C1 segment of cervical spinal cord (tissue), 14 donors: ENCODE results near the gene RAI2.

Experiments
- DNase-seq, 14 donors: peaks; one replicate each; lab custom pipeline; 2025; lab: John Stamatoyannopoulos, UW

RAI2 gene

GRCh38 chrX:17860811-17861488 is at the start of gene RAI2:
Gene RAI2, minus strand, starts transcription at chrX:17861298. Its CDS starts 59,288 bp downstream, at chrX:17802010.
- peak in 2 of 14 donors; percentile 9 to 15 for DNase-seq

GRCh38 chrX:17888421-17888820 is 27.3 kb upstream of the RAI2 start:
- DNase-seq = no peak

DNA sequence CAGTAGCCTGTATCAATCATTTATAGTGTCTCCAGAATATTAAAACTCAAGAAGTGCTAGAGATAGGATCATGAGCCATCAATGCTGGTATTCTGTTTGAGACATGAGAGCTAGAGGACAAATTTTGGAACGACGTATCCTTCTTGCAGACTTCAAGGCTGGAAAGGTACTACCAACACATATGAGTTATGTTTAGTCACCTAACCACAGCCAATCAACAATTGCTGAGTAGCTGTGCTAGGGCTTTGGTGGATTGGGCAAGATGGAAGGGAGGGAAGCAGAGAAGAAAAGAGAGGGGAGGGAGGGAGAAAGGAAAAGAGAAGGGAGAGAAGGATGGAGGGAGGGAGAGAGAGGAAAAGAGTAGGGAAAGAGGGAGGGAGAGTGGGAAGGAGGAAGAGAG is 21.6 kb upstream of the RAI2 start:
- no peak for DNase-seq

- no peak for DNase-seq
Measured at GRCh38 chrX:17878028-17878670, 17.1 kb upstream of the RAI2 start.

DNA sequence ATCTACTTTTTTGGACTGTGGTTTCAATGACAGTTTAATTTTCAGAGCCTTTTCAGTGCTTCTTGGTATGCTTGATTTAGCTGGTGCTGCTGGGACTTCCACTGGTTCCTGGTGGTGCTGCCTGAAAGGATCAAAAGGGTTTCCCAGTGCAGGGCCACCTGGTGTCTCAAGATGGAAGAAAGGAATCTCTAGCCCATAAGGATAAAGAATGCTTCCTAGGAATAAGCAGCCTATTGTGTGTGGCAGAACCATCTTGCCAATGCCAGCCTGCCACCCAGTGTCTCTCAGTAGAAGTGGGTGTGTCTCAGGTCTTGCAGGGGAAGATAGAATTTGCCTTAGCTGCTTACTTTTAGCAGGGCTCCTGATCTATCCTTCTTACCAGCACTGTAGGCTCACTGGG is 15.0 kb upstream of the RAI2 start:
- DNase-seq = no peak

GRCh38 chrX:17869580-17869979 is 8.5 kb upstream of the RAI2 start:
- no peak for DNase-seq

DNA sequence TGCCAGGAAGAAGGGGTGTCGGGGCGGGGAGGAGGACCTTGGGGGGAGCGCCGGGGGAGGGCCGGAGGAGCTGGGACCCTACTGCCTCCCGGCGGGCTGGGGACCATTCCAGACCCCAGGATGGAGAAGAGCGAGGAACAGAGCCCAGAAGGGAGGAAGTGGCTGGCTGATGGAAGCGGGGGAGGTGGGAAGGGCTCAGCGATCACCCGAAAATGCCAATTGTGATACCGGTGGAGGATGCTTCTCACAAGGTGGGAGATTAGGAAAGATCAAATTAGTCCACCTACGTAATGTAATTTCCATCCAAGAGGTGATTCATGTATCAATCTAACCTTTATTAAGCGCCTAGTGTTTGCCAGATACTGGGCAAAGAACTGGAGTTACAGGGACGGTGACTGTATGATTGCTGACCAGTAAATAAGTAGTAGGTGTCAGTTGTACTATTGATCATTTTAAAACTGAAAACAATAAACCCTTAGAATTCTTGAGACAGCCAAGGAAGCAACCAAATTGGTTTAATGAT is 452 bp upstream of the RAI2 start:
- no peak for DNase-seq

DNA sequence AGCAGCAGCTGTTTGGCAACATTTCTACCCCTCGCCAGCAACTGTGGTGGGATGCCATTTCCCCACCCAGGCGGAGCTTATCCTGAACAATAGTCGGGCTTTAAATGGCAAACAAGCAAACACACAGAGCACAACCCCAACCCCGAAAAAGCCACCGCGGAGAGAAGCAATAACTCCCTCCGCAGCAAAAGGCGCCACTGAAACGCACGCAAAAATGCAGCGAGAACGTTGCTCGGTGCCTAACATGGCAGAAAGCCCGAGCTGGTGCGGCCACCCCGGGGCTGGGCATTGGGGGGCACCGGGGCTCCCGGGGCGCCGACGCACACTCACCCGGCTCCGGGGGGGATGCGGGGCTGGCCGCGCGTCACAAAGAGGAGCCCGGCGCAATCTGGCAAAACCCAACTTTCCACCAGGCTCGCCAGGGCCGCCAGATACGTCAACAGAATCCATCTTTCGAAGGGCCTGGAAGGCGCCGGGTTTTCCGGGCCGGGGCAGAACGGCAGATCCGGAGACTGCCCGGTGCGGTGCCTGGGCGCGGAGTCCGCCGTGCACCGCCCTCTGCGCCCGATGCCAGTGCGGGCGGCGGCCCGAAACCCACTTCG is 818 bp downstream of the RAI2 start:
- DNase-seq = peak in 1 of 14 donors; percentile 37

DNA sequence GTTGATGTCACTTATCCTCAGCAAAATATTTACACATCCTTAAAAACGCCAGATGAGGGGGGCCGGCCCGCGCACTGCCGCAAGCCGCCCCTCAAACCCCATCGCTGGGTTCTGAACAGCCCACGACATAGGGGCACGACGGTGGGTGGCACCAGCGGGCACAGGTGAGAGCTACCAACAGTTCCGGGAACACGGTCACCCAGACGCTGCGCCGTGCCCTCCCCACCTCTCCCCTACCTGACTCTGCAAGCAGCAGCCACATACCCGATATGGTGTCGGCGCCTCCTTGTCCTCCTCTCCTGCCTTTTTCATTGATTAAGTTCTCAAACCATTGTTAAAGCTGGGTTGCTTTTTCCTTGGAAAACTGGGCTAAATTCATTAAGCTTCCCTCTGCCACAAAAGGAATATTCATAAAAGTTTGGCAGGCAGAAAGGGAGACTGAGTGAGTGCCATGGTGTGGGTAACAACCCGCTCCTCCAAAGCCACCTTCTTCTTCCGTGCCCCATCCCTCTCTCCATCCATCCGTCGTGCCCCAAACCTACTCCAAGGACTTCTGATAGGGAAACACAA is 1.4 kb downstream of the RAI2 start:
- DNase-seq = peak in 1 of 14 donors; percentile 33

GRCh38 chrX:17854531-17854930 is 6.6 kb downstream of the RAI2 start:
- peak in 1 of 14 donors; percentile 11 for DNase-seq

GRCh38 chrX:17854069-17854468 is 7.0 kb downstream of the RAI2 start:
- DNase-seq = no peak

DNA sequence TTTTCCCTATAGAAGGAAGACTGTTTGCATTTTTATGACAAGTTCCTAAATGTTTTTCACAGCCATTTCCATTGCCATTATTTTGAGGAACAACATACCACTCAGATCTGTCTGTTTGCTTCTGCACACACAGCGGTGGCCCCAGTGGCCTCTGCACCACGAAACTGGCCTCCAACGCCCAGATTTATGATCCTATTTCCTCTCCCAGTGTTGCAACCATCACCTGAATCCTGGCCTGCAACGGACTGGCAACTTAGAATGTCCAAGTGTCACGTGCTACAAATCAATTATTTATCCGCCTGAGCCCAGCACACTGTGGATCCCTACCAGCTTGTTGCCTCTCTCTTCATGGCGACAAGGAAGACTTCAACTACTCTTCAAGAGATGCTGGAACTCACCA is 9.2 kb downstream of the RAI2 start:
- no peak for DNase-seq

DNA sequence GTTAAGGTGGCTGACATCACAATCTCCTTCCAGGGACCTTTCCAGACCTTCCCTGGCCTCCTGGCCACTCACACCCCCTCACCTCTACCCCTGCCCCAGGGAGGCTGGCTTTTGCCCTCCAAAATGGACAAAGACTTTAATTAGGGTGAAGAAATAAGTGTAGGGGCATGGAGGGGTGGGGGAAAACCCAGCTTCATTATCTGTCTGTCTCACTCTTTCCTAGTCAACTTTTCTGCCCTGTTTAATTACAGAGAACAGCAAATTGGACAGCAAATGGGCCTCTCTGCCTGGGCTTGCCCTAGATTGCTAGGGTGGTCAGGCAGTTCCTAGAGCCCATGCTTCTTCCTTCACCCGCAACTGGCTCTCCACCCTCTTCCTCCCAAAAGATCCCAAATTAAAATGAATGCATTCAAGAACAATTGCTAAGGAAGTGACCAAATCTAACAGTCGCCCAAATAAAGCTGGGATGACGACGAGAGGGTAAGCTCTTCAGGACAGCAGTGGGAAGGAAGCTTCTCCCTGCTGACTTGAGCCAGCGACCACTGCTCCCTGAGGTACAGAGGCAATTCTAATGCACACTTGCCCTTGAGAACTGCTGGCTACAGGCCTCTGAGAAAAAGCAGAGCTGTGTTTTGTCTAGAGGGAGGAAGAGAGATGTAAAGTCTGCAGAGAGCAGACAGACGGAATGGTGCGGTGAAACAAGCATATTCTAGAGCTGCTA is 12.4 kb downstream of the RAI2 start:
- no peak for DNase-seq

DNA sequence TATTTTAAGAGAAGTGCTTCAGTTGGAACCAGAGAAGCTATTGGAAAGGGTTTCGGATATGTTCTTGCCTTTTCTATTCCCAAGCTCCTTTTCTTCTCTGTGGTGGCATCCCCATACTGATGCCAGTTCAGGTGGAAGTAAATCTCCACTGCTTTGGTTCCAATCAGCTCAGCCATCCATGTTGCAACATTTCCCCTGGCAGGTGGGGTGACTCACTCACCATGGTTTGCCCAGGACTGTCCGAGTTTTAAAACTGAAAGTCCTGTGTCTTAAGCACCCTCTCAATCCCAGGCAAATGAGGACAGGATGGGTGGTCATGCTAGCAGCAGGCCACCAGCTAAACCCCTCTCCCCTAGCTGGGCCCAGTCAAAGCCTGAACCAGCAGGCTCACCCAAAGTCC is 15.1 kb downstream of the RAI2 start:
- peak in 1 of 14 donors; percentile 53 for DNase-seq

DNA sequence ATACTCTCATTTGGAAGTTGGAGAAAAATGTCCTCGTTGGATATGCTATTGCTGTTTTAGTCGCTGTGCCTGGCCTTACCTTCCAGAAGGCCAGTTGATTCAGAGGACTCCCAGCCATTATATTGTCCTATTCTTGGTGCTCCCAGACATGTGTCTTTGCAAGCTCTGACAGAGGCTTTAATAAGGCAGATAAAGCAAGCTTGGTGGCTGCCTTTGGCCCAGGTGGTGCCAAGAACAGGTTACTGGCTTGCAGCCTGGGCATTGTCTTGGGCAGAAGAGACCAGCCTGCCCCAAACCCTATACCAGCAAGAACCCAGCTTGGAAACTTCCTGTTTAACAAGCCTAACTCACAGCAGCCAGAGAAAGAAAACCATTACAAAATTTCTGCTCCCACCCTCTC is 16.9 kb downstream of the RAI2 start:
- peak in 1 of 14 donors; percentile 41 for DNase-seq

DNA sequence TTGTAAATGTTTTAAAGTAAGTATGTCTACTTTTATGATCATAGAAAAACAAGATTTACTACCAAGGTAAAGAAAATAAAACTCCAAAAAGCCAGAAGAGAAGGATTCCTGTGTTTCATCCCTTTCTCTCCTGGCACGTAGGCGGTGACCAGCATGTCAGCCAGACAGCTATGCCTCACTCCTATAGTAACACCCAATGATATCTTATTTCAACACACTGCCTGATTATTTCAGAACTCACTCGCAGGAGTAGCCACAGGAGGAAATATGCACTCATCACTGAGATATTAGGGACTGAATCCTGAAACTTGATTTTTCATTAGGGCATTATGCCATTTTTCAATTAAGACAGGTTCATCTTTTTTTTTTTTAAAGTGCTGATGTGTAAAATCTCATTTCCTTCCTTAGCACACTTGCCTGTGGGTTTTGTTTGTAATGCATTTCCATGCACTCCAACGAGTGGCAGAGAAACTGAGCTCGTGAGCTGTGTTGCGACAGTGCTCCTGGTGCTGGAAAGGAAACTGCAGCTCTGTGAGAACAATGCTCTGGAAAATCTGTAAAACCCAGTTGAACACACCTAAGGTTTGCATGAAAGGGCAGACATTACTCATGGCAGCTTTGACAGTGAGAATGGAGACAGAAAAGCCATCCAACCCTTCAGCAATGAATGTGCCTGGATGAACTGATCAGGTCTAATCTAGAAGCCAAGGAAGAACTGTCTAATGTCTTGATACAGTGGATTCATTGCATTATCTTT is 18.2 kb downstream of the RAI2 start:
- no peak for DNase-seq

GRCh38 chrX:17839269-17839668 is 21.8 kb downstream of the RAI2 start:
- DNase-seq = peak in 1 of 14 donors; percentile 8

DNA sequence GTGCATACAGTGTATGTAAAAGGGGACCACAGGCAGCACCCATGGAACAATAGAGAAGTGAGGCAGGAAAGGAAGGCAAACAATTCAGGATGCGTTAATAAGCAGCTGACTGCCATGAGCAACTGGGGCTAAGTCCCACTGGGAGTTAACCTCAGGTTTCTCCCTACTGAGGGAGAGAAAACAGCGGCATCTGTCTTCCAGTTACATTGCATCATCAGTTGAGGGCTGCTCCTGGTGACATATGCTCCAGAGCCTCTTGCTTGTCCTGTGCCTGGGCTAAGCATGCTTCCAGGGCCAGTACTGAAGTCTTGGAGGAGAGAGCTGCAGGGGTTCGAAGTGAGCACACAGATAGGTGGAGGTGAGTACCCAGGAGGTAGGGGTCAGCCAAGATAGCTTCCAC is 24.3 kb downstream of the RAI2 start:
- DNase-seq = no peak

- DNase-seq = no peak
Measured at GRCh38 chrX:17833954-17834353, 27.1 kb downstream of the RAI2 start.

GRCh38 chrX:17831255-17831654 is 29.8 kb downstream of the RAI2 start:
- DNase-seq = no peak

- no peak for DNase-seq
Measured at GRCh38 chrX:17830211-17830610, 30.9 kb downstream of the RAI2 start.
